ENCODE measurements around the gene MICAL1.

MICAL1 gene

GRCh38 chr6:109455437-109456110, at the start of gene MICAL1:
TSS of gene MICAL1 (minus strand) at chr6:109455772. CDS start at chr6:109454196, 1,576 bp downstream.
- peak; percentile 82 for DNase-seq

GRCh38 chr6:109503327-109504224, 48.0 kb upstream of the MICAL1 start:
- DNase-seq = no peak

GRCh38 chr6:109498936-109499335, 43.4 kb upstream of the MICAL1 start:
- no peak for DNase-seq

- DNase-seq = no peak
These were observed 42.5 kb upstream of the MICAL1 start for GRCh38 chr6:109498052-109498451.

GRCh38 chr6:109496036-109496772, 40.6 kb upstream of the MICAL1 start:
- DNase-seq = no peak

GRCh38 chr6:109493865-109494264, 38.3 kb upstream of the MICAL1 start:
- no peak for DNase-seq

- peak; percentile 45 for DNase-seq
These were observed 35.8 kb upstream of the MICAL1 start for GRCh38 chr6:109491207-109491938.

- no peak for DNase-seq
These were observed 35.1 kb upstream of the MICAL1 start for GRCh38 chr6:109490713-109491112.

GRCh38 chr6:109488001-109488400, 32.4 kb upstream of the MICAL1 start:
- DNase-seq = no peak

GRCh38 chr6:109486068-109486467, 30.5 kb upstream of the MICAL1 start:
- no peak for DNase-seq

GRCh38 chr6:109485266-109485935, 29.8 kb upstream of the MICAL1 start:
- DNase-seq = no peak

GRCh38 chr6:109484122-109484521, 28.6 kb upstream of the MICAL1 start:
- no peak for DNase-seq

- no peak for DNase-seq
These were observed 28.1 kb upstream of the MICAL1 start for GRCh38 chr6:109483735-109484057.

GRCh38 chr6:109482905-109483734, 27.5 kb upstream of the MICAL1 start, which contains the start of gene ZBTB24:
TSS of gene ZBTB24 (minus strand) at chr6:109483219. CDS start at chr6:109482026, 1,193 bp downstream.
- DNase-seq = peak; percentile 92

- no peak for DNase-seq
These were observed 25.5 kb upstream of the MICAL1 start for GRCh38 chr6:109480993-109481480.

- peak; percentile 44 for DNase-seq
These were observed 23.5 kb upstream of the MICAL1 start for GRCh38 chr6:109478841-109479624.

GRCh38 chr6:109478222-109478805, 22.7 kb upstream of the MICAL1 start:
- no peak for DNase-seq

- DNase-seq = no peak
These were observed 22.2 kb upstream of the MICAL1 start for GRCh38 chr6:109477725-109478124.

GRCh38 chr6:109477184-109477583, 21.6 kb upstream of the MICAL1 start:
- no peak for DNase-seq

- DNase-seq = no peak
These were observed 20.1 kb upstream of the MICAL1 start for GRCh38 chr6:109475625-109476024.
